Fibroblast of gingiva (primary cell): ENCODE data around the gene KLHL29.
A peak's percentile ranks its signal among the peaks of the same experiment; 100 is the strongest.

Source experiments
- DNase-seq: peaks from one replicate; pipeline ENCODE4 v3.0.0-alpha.2; 2011; ENCODE audit warnings: low read depth

KLHL29 gene

GRCh38 chr2:23697256-23698075, 312.5 kb downstream of the KLHL29 start:
- peak; percentile 63 for DNase-seq

- DNase-seq = no peak
Observed at GRCh38 chr2:23698116-23698693, 313.2 kb downstream of the KLHL29 start.

GRCh38 chr2:23698721-23699579, 314.0 kb downstream of the KLHL29 start:
- no peak for DNase-seq

GRCh38 chr2:23699580-23699925, 314.6 kb downstream of the KLHL29 start:
- DNase-seq = no peak

GRCh38 chr2:23700627-23701026, 315.6 kb downstream of the KLHL29 start:
- no peak for DNase-seq

GRCh38 chr2:23703037-23703582, 318.1 kb downstream of the KLHL29 start:
- no peak for DNase-seq

- no peak for DNase-seq
Observed at GRCh38 chr2:23703583-23704385, 318.8 kb downstream of the KLHL29 start.

GRCh38 chr2:23705771-23706612, 321.0 kb downstream of the KLHL29 start:
- DNase-seq = no peak

- DNase-seq = no peak
Observed at GRCh38 chr2:23706613-23707078, 321.7 kb downstream of the KLHL29 start.

- DNase-seq = no peak
Observed at GRCh38 chr2:23707096-23707495, 322.1 kb downstream of the KLHL29 start.

- no peak for DNase-seq
Observed at GRCh38 chr2:23708771-23709170, 323.8 kb downstream of the KLHL29 start.

- DNase-seq = no peak
Observed at GRCh38 chr2:23709311-23709710, 324.3 kb downstream of the KLHL29 start.

GRCh38 chr2:23711979-23712755, 327.2 kb downstream of the KLHL29 start:
- peak; percentile 64 for DNase-seq

GRCh38 chr2:23712756-23713151, 327.8 kb downstream of the KLHL29 start:
- DNase-seq = no peak

- DNase-seq = no peak
Observed at GRCh38 chr2:23713351-23713750, 328.4 kb downstream of the KLHL29 start.

- no peak for DNase-seq
Observed at GRCh38 chr2:23718931-23719700, 334.1 kb downstream of the KLHL29 start.

GRCh38 chr2:23719716-23720115, 334.7 kb downstream of the KLHL29 start:
- no peak for DNase-seq

- no peak for DNase-seq
Observed at GRCh38 chr2:23720705-23721453, 335.9 kb downstream of the KLHL29 start.
